Ishikawa (cell line): ENCODE data around the gene FARS2.

Source experiments
- CEBPB ChIP-seq: IDR thresholded peaks from 2 replicates; pipeline ENCODE4 v1.6.1; 2012
- CREB1 ChIP-seq: IDR thresholded peaks from 2 replicates; pipeline ENCODE4 v1.6.1; 2012; ENCODE audit warnings: low read depth
- EGR1 ChIP-seq: IDR thresholded peaks from 2 replicates; pipeline ENCODE4 v1.6.1; 2012
- EP300 ChIP-seq: IDR thresholded peaks from 2 replicates; pipeline ENCODE4 v1.6.1; 2012; ENCODE audit warnings: borderline replicate concordance
- FOXM1 ChIP-seq: IDR thresholded peaks from 2 replicates; pipeline ENCODE4 v1.6.1; 2012; ENCODE audit warnings: low read depth, borderline replicate concordance
- MAX ChIP-seq: IDR thresholded peaks from 2 replicates; pipeline ENCODE4 v1.6.1; 2012
- NFIC ChIP-seq: IDR thresholded peaks from 2 replicates; pipeline ENCODE4 v1.6.1; 2012
- RAD21 ChIP-seq: IDR thresholded peaks from 2 replicates; pipeline ENCODE4 v1.6.1; 2012; ENCODE audit warnings: low read depth
- REST ChIP-seq: IDR thresholded peaks from 2 replicates; pipeline ENCODE4 v1.6.1; 2012; ENCODE audit warnings: low read depth, mild to moderate bottlenecking
- TAF1 ChIP-seq: IDR thresholded peaks from 2 replicates; pipeline ENCODE4 v1.6.1; 2012; ENCODE audit warnings: low read depth, mild to moderate bottlenecking
- TCF12 ChIP-seq: IDR thresholded peaks from 2 replicates; pipeline ENCODE4 v1.6.1; 2012; ENCODE audit warnings: low read depth
- TEAD4 ChIP-seq: IDR thresholded peaks from 2 replicates; pipeline ENCODE4 v1.6.1; 2012
- USF1 ChIP-seq: IDR thresholded peaks from 2 replicates; pipeline ENCODE4 v1.6.1; 2012
- YY1 ChIP-seq: IDR thresholded peaks from 2 replicates; pipeline ENCODE4 v1.6.1; 2012; ENCODE audit warnings: low read depth
- ZBTB7A ChIP-seq: IDR thresholded peaks from 2 replicates; pipeline ENCODE4 v1.6.1; 2012; ENCODE audit warnings: low read depth

The FARS2 gene

GRCh38 chr6:5520796-5521195 lies 259.5 kb downstream of the FARS2 start:
- TF ChIP-seq TAF1 (no peak), USF1 (no peak), RAD21 (no peak), FOXM1 (no peak), REST (no peak), CEBPB (no peak), ZBTB7A (no peak), TEAD4 (no peak), EGR1 (no peak), TCF12 (no peak), MAX (no peak), EP300 (no peak), CREB1 (no peak), NFIC (no peak)

GRCh38 chr6:5521322-5521721 lies 260.0 kb downstream of the FARS2 start:
- no peak for TF ChIP-seq CEBPB

GRCh38 chr6:5522147-5522546 lies 260.8 kb downstream of the FARS2 start:
- TF ChIP-seq REST (no peak), NFIC (no peak), TAF1 (no peak), EP300 (no peak), MAX (no peak), TEAD4 (no peak), YY1 (no peak), CREB1 (no peak), ZBTB7A (no peak), EGR1 (no peak)

GRCh38 chr6:5524110-5524509 lies 262.8 kb downstream of the FARS2 start:
- TF ChIP-seq MAX, result no peak
- TF ChIP-seq REST, result no peak
- TF ChIP-seq TEAD4, result no peak
- TF ChIP-seq TCF12, result no peak
- TF ChIP-seq CEBPB, result no peak
- TF ChIP-seq FOXM1, result no peak
- TF ChIP-seq EP300, result no peak
- no peak for TF ChIP-seq USF1
- TF ChIP-seq RAD21, result no peak
- no peak for TF ChIP-seq CREB1
- no peak for TF ChIP-seq NFIC
- TF ChIP-seq TAF1, result no peak
- TF ChIP-seq EGR1, result no peak
- TF ChIP-seq ZBTB7A, result no peak
- no peak for TF ChIP-seq YY1

GRCh38 chr6:5525209-5525608 lies 263.9 kb downstream of the FARS2 start:
- no peak for TF ChIP-seq FOXM1
- TF ChIP-seq MAX, result no peak
- no peak for TF ChIP-seq REST
- no peak for TF ChIP-seq EGR1
- no peak for TF ChIP-seq CREB1
- no peak for TF ChIP-seq ZBTB7A
- TF ChIP-seq YY1, result no peak
- TF ChIP-seq RAD21, result no peak
- no peak for TF ChIP-seq TEAD4
- TF ChIP-seq EP300, result no peak
- TF ChIP-seq TAF1, result no peak
